Measurements from ENCODE around the gene TTF2. TPM values are rescaled to one million over a fixed set of nuclear protein-coding genes. Genes with fewer than 3 reads are reported as not detected.

Gene TTF2
- total and polyA plus RNA-seq, 2 donors: 5.8 to 26.3 TPM

Other genes starting within 250 kb of the TTF2 start
- gene PTGFRN, start 150.4 kb upstream of the TTF2 start, total RNA-seq: 19.7 TPM
- 26.0 TPM for gene PTGFRN, start 150.4 kb upstream of the TTF2 start, polyA plus RNA-seq
- gene CD101, start 58.6 kb upstream of the TTF2 start, total RNA-seq: 3.8 TPM
- gene CD101, start 58.6 kb upstream of the TTF2 start, polyA plus RNA-seq: 3.4 TPM
- 1.1 TPM for gene TRIM45, start 61.4 kb downstream of the TTF2 start, total RNA-seq
- 2.7 TPM for gene TRIM45, start 61.4 kb downstream of the TTF2 start, polyA plus RNA-seq
- 0.09 TPM for gene VTCN1, start 150.6 kb downstream of the TTF2 start, total RNA-seq
- gene VTCN1, start 150.6 kb downstream of the TTF2 start, polyA plus RNA-seq: 0.07 TPM